Thyroid gland (tissue), 4 donors: Measurements from ENCODE around the gene DSTN. TPM values are rescaled to one million over a fixed set of nuclear protein-coding genes. Genes with fewer than 3 reads are reported as not detected.
A peak's percentile ranks its signal among the peaks of the same experiment; 100 is the strongest.

Experiments used
- DNase-seq, 2 donors: peaks; one replicate each; pipeline ENCODE4 v3.0.0-alpha.2; 2019
- H3K27ac ChIP-seq, 3 donors: fragments of 200-600 bp; sonication (generic); 1 replicate in 2 of 3; 2 replicates in 1 of 3; pipeline ENCODE4 v1.5.1; 2016 to 2019; ENCODE audit warnings: mild to moderate bottlenecking in 1 of 3, moderate library complexity in 1 of 3
- H3K27me3 ChIP-seq: fragments of 200-600 bp; sonication (generic); one replicate; pipeline ENCODE4 v1.5.1; 2019
- H3K36me3 ChIP-seq, 2 donors: fragments of 200-600 bp; sonication (generic); one replicate each; pipeline ENCODE4 v1.5.1; 2016 to 2019
- H3K4me1 ChIP-seq, 2 donors: fragments of 200-600 bp; sonication (generic); one replicate each; pipeline ENCODE4 v1.5.1; 2017 to 2019
- H3K4me3 ChIP-seq, 3 donors: fragments of 200-600 bp; sonication (generic); replicated peaks in 1 of 3; 1 replicate in 2 of 3; 2 replicates in 1 of 3; pipeline ENCODE4 v1.5.1; 2016; ENCODE audit warnings: mild to moderate bottlenecking in 1 of 3
- H3K9me3 ChIP-seq: fragments of 200-600 bp; sonication (generic); one replicate; pipeline ENCODE4 v1.5.1; 2017
- CTCF ChIP-seq, 6 experiments: fragments of 200-600 bp in 3 of 6; fragments of 450-650 bp in 3 of 6; sonication (generic) in 3 of 6; IDR thresholded peaks; one replicate each; pipeline ENCODE4 v1.5.1; 2016 to 2019; ENCODE audit warnings: antibody characterized with exemption in 6 of 6, mild to moderate bottlenecking in 2 of 6, inconsistent platforms in 1 of 6, moderate library complexity in 1 of 6
- POLR2A ChIP-seq, 2 donors: fragments of 450-650 bp; IDR thresholded peaks; one replicate each; pipeline ENCODE4 v1.6.1; 2017; ENCODE audit warnings: antibody characterized with exemption in 2 of 2, mild to moderate bottlenecking in 2 of 2, moderate library complexity in 1 of 2
- WGBS, 2 donors: methylation state at CpG; one replicate each; pipeline ENCODE4 v1.1.5; 2017; 5-methylcytosine and 5-hydroxymethylcytosine counted together
- intact Hi-C: fragments of 100-400 bp; cut with DNase I; formaldehyde crosslinking; loops from one replicate; pipeline ENCODE4 v1.15.1; 2023
- total RNA-seq, 4 donors: library from RNA; depleted of rRNA; stranded (reverse); fragments of >200 nt; gene quantifications; one replicate each; pipeline ENCODE4 v1.2.3, GENCODE V29; 2016

DSTN gene
- total RNA-seq, 4 donors from 2014 or later: 504 to 681 (median 560) TPM

GRCh38 chr20:17562804-17563305 is 7.0 kb upstream of the DSTN start:
- Histone ChIP-seq H3K4me3 (no peak overlapping the region), H3K36me3 (no peaks in the 10 kb centered on the region), H3K27me3 (no peaks in the 10 kb centered on the region), H3K4me1 (peaks cover 17 to 34% of the 10 kb centered on the region in 2 donors), H3K9me3 (no peaks in the 10 kb centered on the region), H3K27ac (peak overlapping the region in 2 of 3 donors; percentile 60 to 78)
- peak in 1 of 2 donors; percentile 56 for TF ChIP-seq POLR2A (IDR thresholded peaks at IDR 0.05)
- TF ChIP-seq CTCF (IDR thresholded peaks at IDR 0.05): no peak
- intact Hi-C loops: no loop called here
- DNase-seq: peak in 1 of 2 donors; percentile 35
- WGBS, 2 donors: 75 to 81% methylated on average over 2 of the region's 2 CpGs

- no peaks in the 10 kb centered on the region for H3K27me3 ChIP-seq
- no peak for DNase-seq
- intact Hi-C loops: no loop called here
- WGBS, 2 donors: 84 to 86% methylated on average over 4 of the region's 4 CpGs
- peaks cover 13 to 26% of the 10 kb centered on the region in 2 donors for H3K4me1 ChIP-seq
- no peak overlapping the region for H3K4me3 ChIP-seq
- no peak for TF ChIP-seq POLR2A (IDR thresholded peaks at IDR 0.05)
- no peak for TF ChIP-seq CTCF (IDR thresholded peaks at IDR 0.05)
- H3K9me3 ChIP-seq: no peaks in the 10 kb centered on the region
- no peaks in the 10 kb centered on the region for H3K36me3 ChIP-seq
- no peak overlapping the region for H3K27ac ChIP-seq
These were observed 4.6 kb upstream of the DSTN start for GRCh38 chr20:17565169-17565845.

- no peaks in the 10 kb centered on the region for H3K36me3 ChIP-seq
- DNase-seq: no peak
- peaks cover 13 to 26% of the 10 kb centered on the region in 2 donors for H3K4me1 ChIP-seq
- intact Hi-C loops: no loop called here
- no peaks in the 10 kb centered on the region for H3K27me3 ChIP-seq
- no peak overlapping the region for H3K4me3 ChIP-seq
- H3K9me3 ChIP-seq: no peaks in the 10 kb centered on the region
- H3K27ac ChIP-seq: no peak overlapping the region
- WGBS, 2 donors: 86 to 94% methylated on average over 3 of the region's 3 CpGs
- TF ChIP-seq CTCF (IDR thresholded peaks at IDR 0.05) (no peak), POLR2A (IDR thresholded peaks at IDR 0.05) (no peak)
These were observed 3.5 kb upstream of the DSTN start for GRCh38 chr20:17566345-17566744.

GRCh38 chr20:17568045-17568788 is 1.7 kb upstream of the DSTN start:
- Histone ChIP-seq H3K27ac (peak overlapping the region; percentile 98 to 100 (median 100)), H3K9me3 (no peaks in the 10 kb centered on the region), H3K36me3 (no peaks in the 10 kb centered on the region), H3K27me3 (no peaks in the 10 kb centered on the region), H3K4me3 (peak overlapping the region in 2 of 3 donors; percentile 22 to 100), H3K4me1 (peaks cover 21 to 29% of the 10 kb centered on the region in 2 donors)
- intact Hi-C loops: no loop called here
- no peak for DNase-seq
- WGBS, 2 donors: 77 to 78% methylated on average over 6 of the region's 6 CpGs
- TF ChIP-seq POLR2A (IDR thresholded peaks at IDR 0.05): no peak

- TF ChIP-seq CTCF (IDR thresholded peaks at IDR 0.05) (no peak), POLR2A (IDR thresholded peaks at IDR 0.05) (peak; percentile 52 to 94)
- H3K4me3 ChIP-seq: peak overlapping the region in 2 of 3 donors; percentile 22 to 100
- H3K36me3 ChIP-seq: no peaks in the 10 kb centered on the region
- intact Hi-C loops: no loop called here
- 1% methylated on average over 32 to 34 of the region's 38 CpGs for WGBS, 2 donors
- H3K4me1 ChIP-seq: peaks cover 23 to 35% of the 10 kb centered on the region in 2 donors
- H3K27me3 ChIP-seq: no peaks in the 10 kb centered on the region
- H3K27ac ChIP-seq: peak overlapping the region; percentile 98 to 100 (median 100)
- no peaks in the 10 kb centered on the region for H3K9me3 ChIP-seq
- peak; percentile 87 to 93 for DNase-seq
These were observed 828 bp upstream of the DSTN start for GRCh38 chr20:17568972-17569521.
